ENCODE measurements around the gene CYB5D1. TPM values are rescaled to one million over a fixed set of nuclear protein-coding genes. Genes with fewer than 3 reads are reported as not detected.

The CYB5D1 gene
- total and polyA plus RNA-seq, 8 donors, result 4.9 to 10.5 (median 8.3) TPM

DNA sequence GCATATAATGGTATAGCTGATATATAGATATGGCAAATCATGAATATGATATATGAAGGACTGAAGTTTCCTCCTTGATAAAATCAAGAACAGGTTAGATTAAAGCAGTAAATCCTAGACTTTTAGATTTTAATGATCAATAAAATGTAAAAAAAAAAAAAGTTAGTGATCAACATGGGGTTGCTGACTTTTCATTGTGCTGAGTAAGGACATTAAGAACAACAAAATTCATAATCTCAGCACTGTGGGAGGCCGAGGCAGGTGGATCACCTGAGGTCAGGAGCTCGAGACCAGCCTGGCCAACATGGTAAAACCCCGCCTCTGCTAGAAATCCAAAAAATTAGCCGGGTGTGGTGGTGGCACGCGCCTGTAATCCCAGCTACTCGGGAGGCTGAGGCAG, 20.4 kb downstream of the CYB5D1 start:
- WGBS, 2 donors, result 91 to 92% methylated on average over 7 of the region's 7 CpGs
- DNase-seq (peak in 1 of 6 donors; percentile 7), ATAC-seq (no peak), FAIRE-seq (no peak)
- Histone ChIP-seq H3K27me3 (no peaks in the 10 kb centered on the region), H3K4me1 (peaks cover 0 to 9% (median 1%) of the 10 kb centered on the region in 3 donors), H3K4me3 (no peak overlapping the region), H3K9me3 (no peaks in the 10 kb centered on the region), H3K27ac (no peak overlapping the region), H3K36me3 (peaks cover 0 to 8% (median 0%) of the 10 kb centered on the region in 3 donors)
- intact Hi-C loops (cut with DNase I), result no loop called here
- no peak for TF ChIP-seq CTCF (IDR thresholded peaks at IDR 0.05)

DNA sequence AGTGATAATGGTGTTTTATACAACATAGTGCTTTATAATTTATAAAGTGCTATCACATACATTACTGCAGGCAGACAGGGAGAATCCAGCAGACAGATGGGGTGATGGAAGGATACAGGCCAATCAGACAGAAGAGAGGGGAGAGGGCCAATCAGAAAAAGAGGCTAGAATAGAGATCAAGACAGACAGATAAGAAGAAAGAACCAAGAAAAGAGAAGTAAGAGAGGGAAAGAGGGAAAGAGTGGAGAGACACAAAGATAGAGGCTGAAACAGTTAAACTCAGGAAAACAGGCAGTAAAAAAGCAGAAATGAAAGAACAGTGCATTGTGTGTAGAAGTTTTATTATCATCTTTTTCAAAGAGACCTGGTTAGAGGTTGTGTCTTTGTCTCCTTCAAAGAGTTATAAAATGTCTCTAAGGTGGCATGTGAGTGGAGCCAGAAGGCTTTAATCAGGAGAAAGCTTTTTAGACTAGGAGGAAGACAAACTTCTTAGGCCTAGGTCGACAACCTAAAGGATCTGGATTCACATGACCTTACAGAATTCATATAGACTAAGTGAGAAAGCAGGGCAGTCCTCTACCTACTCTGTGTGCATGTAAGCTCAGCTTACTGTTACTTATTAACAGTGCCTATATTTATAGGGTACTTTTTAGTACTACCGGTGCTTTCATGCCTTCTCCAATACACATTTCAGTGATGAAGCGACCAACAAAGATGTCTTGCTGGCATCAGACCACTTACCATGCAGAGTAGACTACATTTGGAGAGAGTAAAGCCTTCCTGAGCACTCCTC, 22.5 kb downstream of the CYB5D1 start:
- FAIRE-seq, result no peak
- no peak for DNase-seq
- 58% methylated on average over 3 of the region's 3 CpGs for WGBS, 2 donors
- Histone ChIP-seq H3K36me3 (peaks cover 0 to 8% (median 0%) of the 10 kb centered on the region in 3 donors), H3K4me1 (peaks cover 0 to 9% (median 5%) of the 10 kb centered on the region in 3 donors), H3K4me3 (no peak overlapping the region), H3K9me3 (no peaks in the 10 kb centered on the region), H3K27me3 (no peaks in the 10 kb centered on the region), H3K27ac (no peak overlapping the region)
- TF ChIP-seq CTCF (IDR thresholded peaks at IDR 0.05), result no peak
- ATAC-seq, result no peak
- intact Hi-C loops (cut with DNase I), result no loop called here

DNA sequence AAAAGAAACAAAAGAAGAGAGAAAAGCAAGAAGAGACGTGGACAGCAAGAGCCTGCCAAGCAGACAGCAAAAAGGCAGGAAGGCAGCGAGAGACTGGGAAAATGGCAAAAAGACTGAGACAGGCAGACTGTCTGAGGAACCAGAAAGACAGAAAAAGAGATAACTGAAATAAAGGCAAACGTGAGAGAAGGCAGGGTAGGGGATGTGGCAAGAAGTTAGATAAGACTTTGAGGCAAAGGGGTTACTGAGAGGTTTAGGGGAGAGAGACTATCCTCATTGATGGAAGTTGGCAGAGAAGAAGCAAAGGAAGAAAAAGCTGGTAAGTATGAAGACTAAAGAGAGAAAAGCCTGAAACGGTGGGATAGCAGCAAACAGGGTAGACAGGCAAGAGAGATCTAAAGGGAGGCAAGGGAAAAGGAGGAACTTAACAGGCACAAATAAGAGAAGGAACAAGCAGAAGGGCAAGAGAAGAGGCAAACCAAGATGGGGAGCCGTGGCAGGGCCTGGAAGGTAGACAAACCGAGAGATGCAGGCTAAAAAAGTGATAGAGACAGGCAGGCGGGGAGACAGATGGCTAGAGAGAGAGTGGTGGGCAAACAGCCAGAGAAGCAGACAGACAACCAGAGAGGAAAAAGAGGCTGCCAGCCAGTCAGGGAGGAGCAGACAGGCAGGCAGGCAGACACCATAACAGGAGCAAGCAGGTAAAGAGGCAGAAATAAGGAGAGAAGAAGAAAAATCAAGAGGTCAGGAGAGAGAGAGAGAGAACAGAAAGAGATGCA, 23.7 kb downstream of the CYB5D1 start:
- no peak for FAIRE-seq
- Histone ChIP-seq H3K27me3 (no peaks in the 10 kb centered on the region), H3K4me1 (peaks cover 0 to 9% (median 5%) of the 10 kb centered on the region in 3 donors), H3K36me3 (peaks cover 0 to 8% (median 0%) of the 10 kb centered on the region in 3 donors), H3K4me3 (no peak overlapping the region), H3K9me3 (no peaks in the 10 kb centered on the region), H3K27ac (no peak overlapping the region)
- DNase-seq, result peak in 1 of 6 donors; percentile 11
- ATAC-seq, result no peak
- TF ChIP-seq CTCF (IDR thresholded peaks at IDR 0.05), result no peak
- intact Hi-C loops (cut with DNase I), result no loop called here
- WGBS, 2 donors, result 57 to 61% methylated on average over 7 of the region's 7 CpGs

GRCh38 chr17:7882068-7882467, 24.3 kb downstream of the CYB5D1 start:
- no peak for TF ChIP-seq CTCF (IDR thresholded peaks at IDR 0.05)
- H3K4me1 ChIP-seq, result peaks cover 3 to 11% (median 5%) of the 10 kb centered on the region in 3 donors
- no peak overlapping the region for H3K4me3 ChIP-seq
- no peak for FAIRE-seq
- no peaks in the 10 kb centered on the region for H3K9me3 ChIP-seq
- H3K27ac ChIP-seq, result no peak overlapping the region
- intact Hi-C loops (cut with DNase I), result no loop called here
- H3K36me3 ChIP-seq, result peaks cover 0 to 8% (median 0%) of the 10 kb centered on the region in 3 donors
- H3K27me3 ChIP-seq, result no peaks in the 10 kb centered on the region
- ATAC-seq, result no peak
- 70 to 72% methylated on average over 7 of the region's 7 CpGs for WGBS, 2 donors
- peak in 1 of 6 donors; percentile 5 for DNase-seq

Data from pancreas (tissue), 10 donors.